ENCODE measurements around the gene RNF126.

RNF126 gene

DNA sequence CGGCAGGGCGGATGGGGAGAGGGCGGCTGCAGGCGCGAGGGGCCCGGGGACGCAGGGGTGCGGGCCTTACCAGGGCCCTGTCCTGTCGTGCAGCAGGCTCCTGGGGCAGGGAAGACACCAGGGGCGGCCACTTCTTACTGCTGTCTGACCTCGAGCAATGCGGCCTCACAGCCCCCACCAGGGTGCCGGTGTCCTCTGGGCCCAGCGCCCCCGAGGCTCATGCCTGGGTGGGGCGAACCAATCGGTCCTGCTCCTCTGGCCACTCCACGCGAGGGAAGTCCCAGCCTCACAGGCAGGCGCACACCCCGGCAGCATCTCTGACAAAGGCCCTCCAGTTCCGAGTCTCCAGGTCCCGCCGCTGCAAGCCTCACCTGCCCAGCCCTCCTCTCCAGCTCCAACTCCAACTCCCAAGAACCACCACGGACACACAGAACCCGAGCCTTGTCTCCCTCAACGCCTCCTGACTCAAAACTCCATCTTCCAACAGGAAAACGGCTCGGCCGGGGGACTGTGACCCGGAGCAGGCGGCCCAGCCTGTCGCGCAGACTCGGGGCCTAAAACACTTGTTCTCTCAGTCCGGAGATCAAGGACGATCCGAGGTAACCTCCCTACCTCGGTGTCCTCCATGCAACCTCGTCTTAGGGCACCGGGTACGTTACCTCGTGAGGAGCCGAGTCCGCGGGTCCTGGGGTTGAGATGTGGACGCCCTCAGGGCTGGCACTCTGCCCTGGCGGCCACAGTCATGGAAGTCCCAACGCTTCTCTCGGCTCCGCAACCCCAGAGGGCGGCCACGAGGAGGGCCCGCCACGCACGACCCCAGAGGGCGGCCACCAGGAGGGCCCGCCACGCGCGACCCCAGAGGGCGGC is 16.9 kb downstream of the RNF126 start:
- TF ChIP-seq, protein P1, sequence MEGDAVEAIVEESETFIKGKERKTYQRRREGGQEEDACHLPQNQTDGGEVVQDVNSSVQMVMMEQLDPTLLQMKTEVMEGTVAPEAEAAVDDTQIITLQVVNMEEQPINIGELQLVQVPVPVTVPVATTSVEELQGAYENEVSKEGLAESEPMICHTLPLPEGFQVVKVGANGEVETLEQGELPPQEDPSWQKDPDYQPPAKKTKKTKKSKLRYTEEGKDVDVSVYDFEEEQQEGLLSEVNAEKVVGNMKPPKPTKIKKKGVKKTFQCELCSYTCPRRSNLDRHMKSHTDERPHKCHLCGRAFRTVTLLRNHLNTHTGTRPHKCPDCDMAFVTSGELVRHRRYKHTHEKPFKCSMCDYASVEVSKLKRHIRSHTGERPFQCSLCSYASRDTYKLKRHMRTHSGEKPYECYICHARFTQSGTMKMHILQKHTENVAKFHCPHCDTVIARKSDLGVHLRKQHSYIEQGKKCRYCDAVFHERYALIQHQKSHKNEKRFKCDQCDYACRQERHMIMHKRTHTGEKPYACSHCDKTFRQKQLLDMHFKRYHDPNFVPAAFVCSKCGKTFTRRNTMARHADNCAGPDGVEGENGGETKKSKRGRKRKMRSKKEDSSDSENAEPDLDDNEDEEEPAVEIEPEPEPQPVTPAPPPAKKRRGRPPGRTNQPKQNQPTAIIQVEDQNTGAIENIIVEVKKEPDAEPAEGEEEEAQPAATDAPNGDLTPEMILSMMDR (IDR thresholded peaks at IDR 0.05; ENCODE audit: insufficient read depth, missing control alignments) = no peak
- FAIRE-seq (no peak), DNase-seq (ENCODE audit: insufficient read length, low spot score) (no peak)

DNA sequence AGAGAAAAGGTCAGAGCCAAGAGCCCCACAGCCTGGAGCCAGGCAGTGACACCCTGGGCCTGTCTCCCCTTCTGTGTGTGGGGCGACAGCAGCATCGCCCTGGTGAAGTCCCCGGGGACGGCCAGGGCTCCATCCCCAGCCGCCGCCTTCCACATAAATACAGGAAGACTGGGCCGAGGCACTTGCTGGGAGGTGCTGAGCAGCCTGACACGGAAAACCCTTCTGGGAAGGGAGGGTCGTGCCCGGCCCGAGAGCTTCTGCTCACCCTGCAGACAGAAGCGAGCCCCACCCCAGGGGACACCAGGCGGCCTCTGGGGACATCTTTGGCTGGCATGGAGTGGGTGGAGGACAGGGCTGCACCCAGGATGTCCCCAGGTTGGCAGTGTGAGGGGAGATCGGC is 18.2 kb downstream of the RNF126 start:
- TF ChIP-seq, protein P1 (IDR thresholded peaks at IDR 0.05; ENCODE audit: insufficient read depth, missing control alignments) = no peak
- DNase-seq (ENCODE audit: insufficient read length, low spot score) (no peak), FAIRE-seq (no peak)

DNA sequence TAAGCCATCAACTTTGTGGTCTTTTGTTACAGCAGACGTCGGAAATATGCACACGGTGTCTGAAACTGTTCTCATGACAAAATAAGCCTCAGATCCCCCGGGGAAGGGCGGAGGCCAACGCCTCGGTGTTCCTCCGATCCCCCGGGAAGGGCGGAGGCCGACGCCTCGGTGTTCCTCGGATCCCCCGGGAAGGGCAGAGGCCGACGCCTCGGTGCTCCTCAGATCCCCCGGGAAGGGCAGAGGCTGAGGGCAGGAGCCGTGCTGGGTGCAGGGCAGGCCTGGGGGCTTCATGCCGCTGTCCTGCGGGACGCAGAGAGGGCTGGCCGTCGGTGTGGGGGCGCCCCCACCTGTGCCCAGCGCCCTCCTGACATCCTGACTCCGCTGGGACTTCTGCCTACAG is 18.7 kb downstream of the RNF126 start:
- TF ChIP-seq, protein P1 (IDR thresholded peaks at IDR 0.05; ENCODE audit: insufficient read depth, missing control alignments) = no peak
- DNase-seq (ENCODE audit: insufficient read length, low spot score) (no peak), FAIRE-seq (no peak)

DNA sequence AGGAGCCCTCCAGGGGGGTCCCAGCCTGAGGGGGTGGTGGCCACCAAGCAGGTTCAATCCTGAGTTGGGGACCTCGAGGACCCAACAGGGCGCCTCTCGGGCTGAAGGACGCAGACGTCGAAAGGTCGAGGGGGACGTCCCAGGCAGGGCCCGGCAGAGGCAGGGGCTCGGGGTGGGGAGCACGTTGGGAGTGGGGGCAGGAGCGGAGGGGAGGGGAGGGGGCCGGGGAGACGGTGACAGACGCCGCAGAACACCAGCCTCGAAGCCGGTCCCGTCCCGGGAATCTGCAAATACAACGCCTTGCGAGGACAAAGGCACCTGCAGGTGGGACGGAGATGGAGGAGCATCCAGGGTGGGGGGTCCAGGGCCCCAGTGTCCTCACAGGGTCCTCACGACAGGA is 19.3 kb downstream of the RNF126 start:
- DNase-seq (ENCODE audit: insufficient read length, low spot score) (no peak), FAIRE-seq (no peak)
- TF ChIP-seq, protein P1 (IDR thresholded peaks at IDR 0.05; ENCODE audit: insufficient read depth, missing control alignments) = no peak

DNA sequence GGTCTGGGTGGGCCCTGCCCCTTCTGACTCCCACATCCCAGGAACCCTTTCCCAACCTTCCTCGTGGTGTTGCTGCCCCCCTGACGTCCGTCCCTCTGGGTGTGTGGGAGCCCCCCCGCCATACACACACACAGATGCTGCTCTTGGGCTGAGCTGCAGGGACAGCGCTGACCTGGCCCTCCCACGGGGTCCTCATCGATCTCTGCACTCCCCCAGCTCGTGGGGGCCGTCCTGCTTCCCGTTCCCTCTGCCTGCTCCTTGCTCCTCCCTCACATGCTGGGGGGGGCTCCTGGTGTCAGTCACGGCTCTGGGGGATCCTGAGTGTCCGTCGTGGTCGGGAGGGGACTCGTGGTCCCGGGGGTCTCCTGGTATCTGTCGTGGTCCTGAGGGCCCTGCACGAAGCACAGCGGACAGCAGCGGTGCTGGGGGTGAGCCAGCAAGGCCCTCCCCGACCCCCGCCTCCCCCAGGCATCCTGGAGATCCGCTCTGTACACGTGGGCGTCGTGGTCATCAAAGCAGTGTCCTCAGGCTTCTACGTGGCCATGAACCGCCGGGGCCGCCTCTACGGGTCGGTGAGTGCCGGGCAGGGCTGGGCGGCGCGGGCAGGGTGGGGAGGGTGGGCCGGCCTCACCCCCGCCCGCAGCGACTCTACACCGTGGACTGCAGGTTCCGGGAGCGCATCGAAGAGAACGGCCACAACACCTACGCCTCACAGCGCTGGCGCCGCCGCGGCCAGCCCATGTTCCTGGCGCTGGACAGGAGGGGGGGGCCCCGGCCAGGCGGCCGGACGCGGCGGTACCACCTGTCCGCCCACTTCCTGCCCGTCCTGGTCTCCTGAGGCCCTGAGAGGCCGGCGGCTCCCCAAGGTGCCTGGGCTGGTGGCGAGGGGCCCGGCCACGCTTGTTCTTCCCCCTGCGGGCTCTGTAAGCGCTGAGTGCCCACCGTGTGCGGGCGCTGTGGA is 20.0 kb downstream of the RNF126 start:
- FAIRE-seq = no peak

DNA sequence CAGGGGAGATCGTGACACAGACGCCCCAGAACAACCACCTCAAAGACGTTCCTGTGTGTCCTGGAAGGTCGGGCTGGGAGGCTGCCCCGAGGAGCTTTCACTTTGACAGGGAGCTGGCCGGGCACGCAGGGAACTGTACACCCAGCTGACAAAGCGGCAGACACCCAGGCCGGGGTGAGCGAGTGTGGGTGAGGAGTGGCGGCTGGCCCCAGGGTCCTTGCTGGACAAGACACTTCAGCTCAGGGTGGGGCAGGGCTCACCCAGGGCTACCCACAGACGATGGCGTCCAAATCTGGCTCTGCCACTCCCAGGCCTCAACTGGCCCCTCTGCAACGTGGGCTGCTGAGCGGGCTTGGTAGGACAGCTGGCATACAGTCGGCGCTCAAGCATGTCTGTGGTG is 21.3 kb downstream of the RNF126 start:
- TF ChIP-seq, protein P1 (IDR thresholded peaks at IDR 0.05; ENCODE audit: insufficient read depth, missing control alignments) = no peak

More for the DNA sequence above, 20.0 kb downstream of the RNF126 start:
- TF ChIP-seq, protein P1 (IDR thresholded peaks at IDR 0.05; ENCODE audit: insufficient read depth, missing control alignments) = no peak
- DNase-seq (ENCODE audit: insufficient read length, low spot score) = no peak

More for the DNA sequence above, 21.3 kb downstream of the RNF126 start:
- no peak for FAIRE-seq
- DNase-seq (ENCODE audit: insufficient read length, low spot score) = no peak
